Adipocyte (in vitro differentiated cells): ENCODE measurements around the gene ABCB8.

Experiments
- DNase-seq: peaks from one replicate; pipeline ENCODE4 v3.0.0-alpha.2; 2015; ENCODE audit warnings: low read depth
- H3K27me3 ChIP-seq: replicated peaks from 2 replicates; pipeline ENCODE4 v1.7.0; 2013; ENCODE audit warnings: mild to moderate bottlenecking, low read length, moderate library complexity; ENCODE audit not compliant: control insufficient read depth, insufficient read depth
- H3K36me3 ChIP-seq: 2 replicates; pipeline ENCODE4 v1.7.0; 2013; ENCODE audit warnings: low read length, mild to moderate bottlenecking, moderate library complexity; ENCODE audit not compliant: control insufficient read depth, insufficient read depth, severe bottlenecking
- H3K4me1 ChIP-seq: 2 replicates; pipeline ENCODE4 v1.7.0; 2013; ENCODE audit warnings: mild to moderate bottlenecking, low read length, moderate library complexity; ENCODE audit not compliant: control insufficient read depth, insufficient read depth
- H3K4me3 ChIP-seq: 2 replicates; pipeline ENCODE4 v1.7.0; 2013; ENCODE audit warnings: mild to moderate bottlenecking, low read length, moderate library complexity
- H3K9ac ChIP-seq: 2 replicates; pipeline ENCODE4 v1.7.0; 2013; ENCODE audit warnings: mild to moderate bottlenecking, low read length, moderate library complexity
- H3K9me3 ChIP-seq: 2 replicates; pipeline ENCODE4 v1.7.0; 2013; ENCODE audit warnings: mild to moderate bottlenecking, low read length, moderate library complexity; ENCODE audit not compliant: control insufficient read depth

ABCB8 gene

GRCh38 chr7:151060113-151060415 is 31.8 kb downstream of the ABCB8 start:
- Histone ChIP-seq H3K9ac (peak overlapping the region; percentile 92), H3K27me3 (no peaks in the 10 kb centered on the region), H3K9me3 (no peaks in the 10 kb centered on the region), H3K4me1 (peaks cover 49% of the 10 kb centered on the region), H3K4me3 (peak overlapping the region; percentile 94), H3K36me3 (peaks cover 7% of the 10 kb centered on the region)
- DNase-seq: no peak

- peaks cover 13% of the 10 kb centered on the region for H3K36me3 ChIP-seq
- H3K4me1 ChIP-seq: peaks cover 49% of the 10 kb centered on the region
- DNase-seq: peak; percentile 43
- H3K27me3 ChIP-seq: no peaks in the 10 kb centered on the region
- peak overlapping the region; percentile 92 for H3K9ac ChIP-seq
- H3K9me3 ChIP-seq: no peaks in the 10 kb centered on the region
- H3K4me3 ChIP-seq: peak overlapping the region; percentile 94
Measured at GRCh38 chr7:151060416-151061212, 32.4 kb downstream of the ABCB8 start.

GRCh38 chr7:151061213-151062110 is 33.2 kb downstream of the ABCB8 start:
- Histone ChIP-seq H3K9me3 (no peaks in the 10 kb centered on the region), H3K36me3 (peaks cover 21% of the 10 kb centered on the region), H3K27me3 (no peaks in the 10 kb centered on the region), H3K4me3 (peak overlapping the region; percentile 94), H3K9ac (peak overlapping the region; percentile 92), H3K4me1 (peaks cover 49% of the 10 kb centered on the region)
- DNase-seq: no peak

DNA sequence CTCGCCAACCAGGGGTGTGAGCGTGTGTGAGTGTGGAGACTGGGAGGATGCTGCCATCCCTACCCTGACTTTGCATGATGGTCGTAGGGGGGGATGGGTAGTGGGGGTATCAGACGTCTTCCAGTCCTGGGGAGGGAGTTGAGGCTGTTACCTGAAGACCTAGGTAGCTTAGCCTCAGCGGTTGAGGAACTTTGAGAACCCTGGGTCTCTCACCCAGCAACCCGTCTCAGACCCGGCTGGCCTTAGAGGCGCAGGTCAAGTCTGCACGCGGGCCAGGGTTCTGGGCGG is 33.8 kb downstream of the ABCB8 start:
- Histone ChIP-seq H3K9me3 (no peaks in the 10 kb centered on the region), H3K4me3 (peak overlapping the region; percentile 94), H3K4me1 (peaks cover 44% of the 10 kb centered on the region), H3K9ac (peak overlapping the region; percentile 92), H3K36me3 (peaks cover 26% of the 10 kb centered on the region), H3K27me3 (no peaks in the 10 kb centered on the region)
- no peak for DNase-seq

DNA sequence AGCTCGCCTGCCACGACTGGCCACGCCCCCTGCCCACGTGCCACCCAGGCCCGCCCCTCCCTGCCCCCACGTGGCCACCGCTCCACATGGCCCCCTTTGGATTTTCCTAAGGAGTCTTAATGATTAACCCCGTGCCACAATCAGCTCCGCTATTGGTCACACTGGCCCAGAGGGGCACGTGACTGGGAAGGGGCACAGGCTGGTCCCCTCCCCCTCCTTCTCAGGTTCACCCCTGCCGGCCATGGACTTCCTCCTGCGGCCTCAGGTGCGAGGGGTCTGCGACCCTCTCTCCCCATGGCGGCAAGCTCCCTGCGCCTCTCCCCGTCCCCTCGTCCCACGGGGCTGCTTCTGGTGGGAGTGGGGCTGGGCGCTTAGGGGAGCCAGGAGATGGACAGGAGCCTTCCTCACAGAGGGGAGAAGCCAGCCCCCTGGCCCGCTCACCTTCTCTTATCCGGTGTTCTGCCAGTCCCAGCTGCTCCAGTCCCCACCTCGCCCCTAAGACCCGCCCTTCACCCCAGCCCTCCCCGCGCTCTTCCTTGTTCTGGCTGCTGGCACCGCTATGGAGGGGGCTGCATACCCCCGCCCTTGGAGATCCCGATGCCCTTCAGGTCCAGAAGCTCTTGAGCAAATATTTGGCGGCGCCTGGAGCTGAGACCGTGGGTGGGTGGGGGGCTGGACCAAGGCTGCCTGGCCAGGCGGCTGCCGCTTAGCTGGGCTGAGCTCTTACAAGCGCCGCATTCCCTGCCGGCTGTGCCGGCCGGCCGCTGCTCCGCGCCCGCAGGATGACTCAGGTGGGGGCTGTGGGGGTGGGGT is 34.4 kb downstream of the ABCB8 start:
- Histone ChIP-seq H3K4me3 (peak overlapping the region; percentile 63), H3K36me3 (peaks cover 32% of the 10 kb centered on the region), H3K9ac (peak overlapping the region; percentile 63), H3K9me3 (no peaks in the 10 kb centered on the region), H3K27me3 (no peaks in the 10 kb centered on the region), H3K4me1 (peaks cover 41% of the 10 kb centered on the region)
- DNase-seq: peak; percentile 65

DNA sequence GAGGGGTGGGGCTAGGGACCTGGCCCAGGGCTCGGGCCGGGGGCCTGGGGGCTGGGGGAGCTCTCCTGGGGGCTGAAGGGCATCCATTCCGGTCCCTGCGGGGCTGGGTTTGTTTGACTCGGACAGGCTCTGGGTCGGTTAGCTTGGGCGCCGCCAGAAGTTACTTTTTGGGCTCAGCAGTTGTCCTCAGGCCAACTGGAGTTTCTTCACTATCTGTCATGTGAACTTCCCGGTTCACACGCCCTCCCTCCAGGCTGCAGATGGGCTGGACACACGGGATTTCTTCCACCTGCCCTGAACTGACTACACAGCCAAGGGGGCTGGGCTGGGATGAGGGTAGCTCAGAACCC is 34.9 kb downstream of the ABCB8 start:
- no peak overlapping the region for H3K4me3 ChIP-seq
- H3K36me3 ChIP-seq: peaks cover 38% of the 10 kb centered on the region
- no peaks in the 10 kb centered on the region for H3K9me3 ChIP-seq
- peaks cover 41% of the 10 kb centered on the region for H3K4me1 ChIP-seq
- peak; percentile 49 for DNase-seq
- peak overlapping the region; percentile 39 for H3K9ac ChIP-seq
- no peaks in the 10 kb centered on the region for H3K27me3 ChIP-seq

DNA sequence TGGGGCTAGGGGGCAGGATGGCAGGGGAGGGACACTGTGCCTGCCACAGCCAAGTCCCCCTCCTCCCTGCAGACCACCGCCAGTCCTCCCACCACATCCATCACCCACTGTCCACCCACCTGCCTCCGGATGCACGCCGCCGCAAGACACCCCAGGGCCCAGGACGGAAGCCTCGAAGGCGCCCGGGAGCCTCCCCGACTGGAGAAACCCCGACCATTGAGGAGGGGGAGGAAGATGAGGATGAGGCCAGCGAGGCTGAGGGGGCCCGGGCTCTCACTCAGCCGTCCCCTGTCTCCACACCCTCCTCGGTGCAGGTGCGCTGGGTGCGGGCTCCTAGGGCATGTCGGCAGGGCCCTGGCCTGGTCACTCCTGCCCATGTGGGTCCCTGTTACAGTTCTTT is 36.2 kb downstream of the ABCB8 start:
- Histone ChIP-seq H3K36me3 (peaks cover 47% of the 10 kb centered on the region), H3K4me3 (no peak overlapping the region), H3K9ac (no peak overlapping the region), H3K9me3 (no peaks in the 10 kb centered on the region), H3K4me1 (peaks cover 31% of the 10 kb centered on the region), H3K27me3 (no peaks in the 10 kb centered on the region)
- no peak for DNase-seq

- no peak for DNase-seq
- H3K27me3 ChIP-seq: no peaks in the 10 kb centered on the region
- H3K4me1 ChIP-seq: peaks cover 31% of the 10 kb centered on the region
- peaks cover 51% of the 10 kb centered on the region for H3K36me3 ChIP-seq
- H3K9ac ChIP-seq: no peak overlapping the region
- no peak overlapping the region for H3K4me3 ChIP-seq
- H3K9me3 ChIP-seq: no peaks in the 10 kb centered on the region
Measured at GRCh38 chr7:151064993-151065392, 36.7 kb downstream of the ABCB8 start.

GRCh38 chr7:151065516-151065915 is 37.3 kb downstream of the ABCB8 start:
- Histone ChIP-seq H3K9me3 (no peaks in the 10 kb centered on the region), H3K27me3 (no peaks in the 10 kb centered on the region), H3K4me1 (peaks cover 27% of the 10 kb centered on the region), H3K4me3 (no peak overlapping the region), H3K36me3 (peaks cover 56% of the 10 kb centered on the region), H3K9ac (no peak overlapping the region)
- no peak for DNase-seq

DNA sequence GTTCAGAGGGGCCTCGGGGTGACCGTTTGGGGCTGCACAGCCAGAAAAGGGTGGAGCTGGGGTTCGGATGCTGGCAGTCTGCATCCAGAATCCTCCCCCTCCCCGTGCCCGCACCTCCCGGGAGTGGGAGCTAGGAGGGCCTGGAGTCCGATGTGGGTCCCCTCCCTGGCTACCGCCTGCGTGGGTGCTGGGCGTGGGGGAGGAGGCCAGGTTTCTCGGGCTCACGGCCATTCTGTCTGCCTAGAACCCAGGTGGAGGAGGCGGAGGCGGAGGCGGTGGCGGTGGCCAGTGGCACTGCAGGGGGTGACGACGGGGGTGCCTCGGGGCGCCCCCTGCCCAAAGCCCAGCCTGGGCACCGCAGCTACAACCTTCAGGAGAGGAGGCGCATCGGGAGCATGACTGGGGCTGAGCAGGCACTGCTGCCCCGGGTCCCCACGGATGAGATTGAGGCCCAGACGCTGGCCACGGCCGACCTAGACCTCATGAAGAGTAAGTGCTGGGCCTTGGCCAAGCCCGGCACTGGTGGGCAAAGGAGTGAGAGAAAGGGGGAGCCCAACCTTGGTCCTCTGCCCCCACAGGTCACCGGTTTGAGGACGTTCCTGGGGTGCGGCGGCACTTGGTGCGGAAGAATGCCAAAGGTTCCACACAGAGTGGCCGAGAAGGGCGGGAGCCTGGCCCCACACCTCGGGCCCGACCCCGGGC is 38.2 kb downstream of the ABCB8 start:
- Histone ChIP-seq H3K27me3 (no peaks in the 10 kb centered on the region), H3K9me3 (no peaks in the 10 kb centered on the region), H3K9ac (no peak overlapping the region), H3K4me1 (peaks cover 18% of the 10 kb centered on the region), H3K36me3 (peaks cover 65% of the 10 kb centered on the region), H3K4me3 (no peak overlapping the region)
- no peak for DNase-seq
